ENCODE results near the gene GARIN5A. TPM values are rescaled to one million over a fixed set of nuclear protein-coding genes. Genes with fewer than 3 reads are reported as not detected.

Gene GARIN5A
- total RNA-seq, 2 experiments from 2014 or later: 0.50 to 0.57 TPM

DNA sequence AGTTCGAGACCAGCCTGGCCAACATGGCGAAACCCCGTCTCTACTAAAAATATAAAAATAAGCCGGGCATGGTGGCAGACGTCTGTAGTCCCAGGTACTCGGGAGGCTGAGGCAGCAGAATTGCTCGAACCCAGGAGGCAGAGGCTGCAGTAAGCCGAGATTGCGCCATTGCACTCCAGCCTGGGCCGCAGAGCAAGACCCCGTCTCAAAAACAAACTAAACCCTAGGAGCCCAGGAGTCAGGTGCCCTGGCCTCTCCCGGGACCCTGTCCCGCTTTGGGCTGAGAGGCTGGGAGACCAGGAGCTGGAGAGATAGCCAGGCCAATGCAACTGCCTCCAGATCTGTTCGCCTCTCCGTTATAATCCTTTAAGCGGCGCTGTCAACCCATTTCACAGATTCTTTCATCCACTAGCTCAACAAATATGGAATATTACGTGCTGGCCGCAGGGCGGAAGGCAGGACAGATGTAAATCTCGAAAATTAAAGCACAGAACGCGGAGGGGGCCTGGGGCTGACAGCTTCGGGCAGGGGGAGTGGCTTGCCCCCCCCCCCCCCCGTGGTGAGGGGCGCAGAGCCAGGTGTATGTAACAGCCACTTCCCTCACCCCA lies 49.2 kb downstream of the GARIN5A start:
- ATAC-seq (ENCODE audit: low read depth): no peak
- H3K27me3 Mint-ChIP-seq: peaks cover 22% of the 10 kb centered on the region
- H3K4me1 Mint-ChIP-seq: peaks cover 8% of the 10 kb centered on the region
- H3K4me3 Mint-ChIP-seq: peak overlapping the region; percentile 13
- no peaks in the 10 kb centered on the region for H3K36me3 Mint-ChIP-seq
- no peak overlapping the region for H3K27ac Mint-ChIP-seq
- DNase-seq: no peak
- POLR2A ChIA-PET: interaction anchor here (0.6 to 1.0 kb wide), 3 partner anchors 18 to 38 kb away, joined by 3 to 4 read pairs (median 4); no protein-coding TSS in a partner anchor
- H3K9me3 Mint-ChIP-seq: no peaks in the 10 kb centered on the region

DNA sequence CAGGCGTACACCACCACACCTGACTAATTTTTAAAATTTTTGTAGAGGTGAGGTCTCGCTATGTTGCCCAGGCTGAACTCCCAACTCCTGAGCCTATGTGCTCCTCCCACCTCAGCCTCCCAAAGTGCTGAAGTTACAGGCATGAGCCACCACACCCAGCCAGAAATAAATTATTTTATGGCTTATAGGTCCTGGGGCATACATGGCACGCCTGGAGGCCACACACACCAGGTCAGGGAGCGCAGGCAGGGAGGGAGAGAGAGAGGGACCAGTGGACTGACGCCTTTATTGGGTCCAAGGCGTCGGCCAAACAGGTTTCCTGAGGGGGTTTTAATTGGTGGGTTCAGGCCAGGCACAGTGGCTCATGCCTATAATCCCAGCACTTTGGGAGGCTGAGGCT lies 51.1 kb downstream of the GARIN5A start:
- Mint-ChIP-seq H3K27me3 (peaks cover 17% of the 10 kb centered on the region), H3K4me3 (no peak overlapping the region), H3K36me3 (no peaks in the 10 kb centered on the region), H3K27ac (no peak overlapping the region), H3K9me3 (no peaks in the 10 kb centered on the region), H3K4me1 (peaks cover 2% of the 10 kb centered on the region)
- ATAC-seq (ENCODE audit: low read depth) (no peak), DNase-seq (no peak)
- POLR2A ChIA-PET: no interaction called here

DNA sequence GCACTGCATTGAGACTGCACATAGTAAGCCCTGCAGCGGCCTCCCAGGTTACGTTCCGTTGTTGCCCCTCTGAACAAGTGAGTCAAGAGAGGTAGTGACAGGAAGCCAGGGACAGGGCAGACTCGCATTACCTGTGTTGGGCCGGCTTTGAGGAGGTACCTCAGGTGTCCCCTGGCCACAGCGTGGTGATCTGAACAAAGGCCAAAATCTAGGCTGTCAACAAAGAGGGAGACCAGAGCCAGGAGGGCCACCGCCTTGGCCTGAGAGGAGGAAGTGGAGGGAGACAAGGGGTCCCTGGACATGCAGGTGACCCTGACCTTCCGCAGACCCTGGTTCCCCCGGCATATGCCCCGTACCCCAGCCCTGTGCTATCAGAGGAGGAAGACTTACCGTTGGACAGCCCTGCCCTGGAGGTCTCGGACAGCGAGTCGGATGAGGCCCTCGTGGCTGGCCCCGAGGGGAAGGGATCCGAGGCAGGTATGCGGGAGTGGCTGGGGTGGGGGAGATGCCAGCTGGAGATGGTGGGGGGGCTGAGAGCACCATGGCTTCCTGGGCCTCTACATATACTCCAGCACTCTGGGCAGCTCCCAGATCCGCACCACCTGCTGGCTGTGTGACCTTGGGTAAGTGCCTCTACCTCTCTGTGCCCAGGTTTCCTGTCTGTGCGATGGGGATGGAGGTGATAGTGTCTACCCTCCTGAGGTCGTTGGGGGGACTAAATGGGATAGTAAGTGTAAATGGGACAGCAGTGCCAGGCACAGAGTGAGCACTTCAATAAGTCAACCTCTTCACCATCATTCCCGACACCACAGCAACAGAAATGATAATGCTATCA lies 53.2 kb downstream of the GARIN5A start:
- Mint-ChIP-seq H3K27ac (no peak overlapping the region), H3K9me3 (no peaks in the 10 kb centered on the region), H3K36me3 (peaks cover 7% of the 10 kb centered on the region), H3K4me1 (peaks cover 11% of the 10 kb centered on the region), H3K27me3 (peaks cover 12% of the 10 kb centered on the region), H3K4me3 (no peak overlapping the region)
- no peak for DNase-seq
- ATAC-seq (ENCODE audit: low read depth): no peak
- POLR2A ChIA-PET: no interaction called here

DNA sequence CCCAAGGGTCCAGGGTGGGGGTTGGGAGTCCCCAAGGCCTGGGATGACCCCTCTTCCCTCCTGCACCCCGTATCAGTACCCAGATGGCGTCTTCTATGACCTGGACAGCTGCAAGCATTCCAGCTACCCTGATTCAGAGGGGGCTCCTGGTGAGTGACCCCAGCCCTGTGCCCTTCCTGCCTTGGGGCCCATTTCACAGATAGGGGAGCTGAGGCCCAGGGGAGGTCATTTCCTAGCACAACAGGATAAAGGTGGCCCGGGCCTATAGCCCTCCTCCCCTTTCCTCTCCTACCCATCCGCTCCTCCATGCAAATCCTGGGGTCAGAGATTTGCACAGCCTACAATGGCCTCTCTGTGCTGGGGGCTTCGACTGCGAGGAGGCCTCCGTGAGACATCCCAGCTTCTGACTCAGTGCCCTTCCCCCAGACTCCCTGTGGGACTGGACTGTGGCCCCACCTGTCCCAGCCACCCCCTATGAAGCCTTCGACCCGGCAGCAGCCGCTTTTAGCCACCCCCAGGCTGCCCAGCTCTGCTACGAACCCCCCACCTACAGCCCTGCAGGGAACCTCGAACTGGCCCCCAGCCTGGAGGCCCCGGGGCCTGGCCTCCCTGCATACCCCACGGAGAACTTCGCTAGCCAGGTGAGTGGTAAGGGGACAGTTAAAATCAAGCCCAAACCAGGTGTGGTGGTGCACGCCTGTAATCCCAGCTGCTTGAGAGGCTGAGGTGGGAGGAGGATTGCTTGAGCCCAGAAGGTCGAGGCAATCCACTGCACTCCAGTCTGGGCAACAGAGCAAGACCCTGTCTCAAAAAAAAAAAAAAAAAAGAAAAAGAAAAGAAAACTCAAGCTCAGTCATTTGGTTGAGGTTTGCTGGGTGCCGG lies 54.0 kb downstream of the GARIN5A start:
- no peak for DNase-seq
- H3K4me3 Mint-ChIP-seq: no peak overlapping the region
- POLR2A ChIA-PET: interaction anchor here (0.6 kb wide), 1 partner anchor 7 kb away, joined by 3 read pairs; no protein-coding TSS in a partner anchor

DNA sequence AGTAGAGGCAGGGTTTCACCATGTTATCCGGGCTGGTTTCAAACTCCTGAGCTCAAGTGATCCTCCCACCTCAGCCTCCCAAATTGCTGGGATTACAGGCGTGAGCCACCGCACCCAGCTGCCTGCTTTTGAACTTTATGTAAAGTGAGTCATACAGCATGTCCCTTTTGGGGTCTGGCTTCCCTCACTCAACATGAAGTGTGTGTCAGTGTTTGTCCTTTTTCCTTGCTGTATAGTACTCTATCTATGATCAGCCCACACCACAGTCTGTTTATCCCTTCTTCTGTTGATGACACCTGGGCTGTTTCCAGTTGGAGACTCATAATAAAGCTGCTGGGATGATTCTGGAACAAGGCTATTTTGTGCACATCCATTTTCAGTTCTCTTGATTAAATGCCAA lies 55.8 kb downstream of the GARIN5A start:
- Mint-ChIP-seq H3K9me3 (no peaks in the 10 kb centered on the region), H3K4me3 (no peak overlapping the region), H3K27ac (no peak overlapping the region), H3K36me3 (peaks cover 9% of the 10 kb centered on the region), H3K27me3 (peaks cover 12% of the 10 kb centered on the region), H3K4me1 (peaks cover 11% of the 10 kb centered on the region)
- POLR2A ChIA-PET: no interaction called here
- no peak for ATAC-seq (ENCODE audit: low read depth)
- DNase-seq: no peak

More for the DNA sequence above, 54.0 kb downstream of the GARIN5A start:
- ATAC-seq (ENCODE audit: low read depth): no peak
- Mint-ChIP-seq H3K4me1 (peaks cover 11% of the 10 kb centered on the region), H3K9me3 (no peaks in the 10 kb centered on the region), H3K27me3 (peaks cover 12% of the 10 kb centered on the region), H3K27ac (no peak overlapping the region), H3K36me3 (peaks cover 7% of the 10 kb centered on the region)

DNA sequence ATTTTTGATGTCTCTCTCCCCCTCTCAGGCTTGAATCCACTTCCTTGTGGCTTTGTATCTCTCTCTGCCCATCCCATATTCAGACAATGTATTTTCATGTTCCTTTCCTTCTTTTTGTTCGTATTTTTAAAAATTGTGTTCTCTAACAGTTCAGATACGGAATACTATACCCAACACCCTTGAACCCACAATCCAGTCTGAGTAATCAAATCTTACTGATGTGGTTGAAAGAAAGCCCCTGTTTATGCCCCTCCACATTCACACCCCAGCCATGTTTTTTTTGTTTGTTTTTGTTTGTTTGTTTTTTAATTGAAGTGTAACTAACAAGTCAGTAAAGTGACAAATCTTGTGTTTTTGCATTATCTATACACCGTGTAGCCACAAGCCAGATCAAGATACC lies 56.5 kb downstream of the GARIN5A start:
- Mint-ChIP-seq H3K27me3 (peaks cover 12% of the 10 kb centered on the region), H3K36me3 (peaks cover 9% of the 10 kb centered on the region), H3K4me1 (peaks cover 11% of the 10 kb centered on the region), H3K4me3 (no peak overlapping the region), H3K27ac (no peak overlapping the region), H3K9me3 (no peaks in the 10 kb centered on the region)
- ATAC-seq (ENCODE audit: low read depth) (no peak), DNase-seq (no peak)
- POLR2A ChIA-PET: no interaction called here

DNA sequence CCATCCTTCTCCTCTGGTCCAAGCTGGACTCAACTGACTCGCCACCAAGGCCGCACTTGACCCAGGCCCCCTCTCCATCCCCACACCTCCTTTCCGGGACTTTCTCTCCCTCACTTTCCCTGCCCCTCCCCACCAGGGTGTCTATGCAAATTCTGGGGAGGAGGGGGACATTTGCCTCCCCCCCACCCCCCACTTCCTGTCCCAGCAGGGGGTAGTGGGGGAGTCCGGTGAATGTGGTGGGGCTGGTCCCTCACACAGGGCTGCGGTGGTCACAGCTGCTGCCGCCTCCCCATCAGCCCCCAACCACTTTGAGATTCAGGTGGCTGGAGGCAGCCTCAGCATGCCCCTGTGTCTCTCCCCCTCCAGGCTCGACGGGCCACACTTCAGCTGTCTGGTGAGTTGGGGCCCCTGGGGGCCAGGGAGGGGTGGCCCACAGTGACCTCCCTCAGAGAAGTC lies 57.0 kb downstream of the GARIN5A start:
- peaks cover 11% of the 10 kb centered on the region for H3K4me1 Mint-ChIP-seq
- no peak overlapping the region for H3K4me3 Mint-ChIP-seq
- no peaks in the 10 kb centered on the region for H3K9me3 Mint-ChIP-seq
- H3K27ac Mint-ChIP-seq: peak overlapping the region; percentile 22
- H3K36me3 Mint-ChIP-seq: peaks cover 9% of the 10 kb centered on the region
- DNase-seq: no peak
- no peak for ATAC-seq (ENCODE audit: low read depth)
- H3K27me3 Mint-ChIP-seq: peaks cover 12% of the 10 kb centered on the region
- POLR2A ChIA-PET: no interaction called here

DNA sequence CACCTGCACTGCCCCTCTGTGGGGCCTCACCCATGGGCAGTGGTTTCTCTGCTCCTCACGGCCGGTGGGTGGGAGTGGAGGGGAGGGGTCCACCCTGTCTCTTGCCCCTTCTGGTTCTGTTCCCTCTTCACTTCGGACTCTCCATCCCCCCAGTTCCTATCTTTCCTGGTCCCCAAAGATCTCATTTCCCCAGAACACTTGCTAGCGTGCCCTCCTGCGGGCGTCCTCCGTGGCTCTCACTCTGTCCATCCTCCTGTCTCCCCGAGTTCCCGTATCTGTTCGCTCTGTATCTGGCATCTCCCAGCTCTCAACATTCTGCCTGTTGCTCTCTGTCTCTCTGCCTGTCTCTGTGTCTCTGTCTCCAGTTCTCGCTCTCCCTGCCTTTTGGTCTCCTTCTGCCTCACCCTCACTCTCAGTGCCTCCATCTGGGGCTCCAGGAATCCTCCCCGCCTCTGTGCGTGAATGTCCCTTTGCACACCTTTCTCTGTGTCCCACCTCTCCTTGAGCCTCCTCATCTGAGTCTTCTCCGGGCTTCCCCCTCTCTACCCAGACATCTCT lies 57.5 kb downstream of the GARIN5A start:
- H3K4me1 Mint-ChIP-seq: peaks cover 11% of the 10 kb centered on the region
- peaks cover 12% of the 10 kb centered on the region for H3K27me3 Mint-ChIP-seq
- POLR2A ChIA-PET: no interaction called here
- peaks cover 9% of the 10 kb centered on the region for H3K36me3 Mint-ChIP-seq
- DNase-seq: no peak
- ATAC-seq (ENCODE audit: low read depth): no peak
- H3K27ac Mint-ChIP-seq: peak overlapping the region; percentile 22
- no peak overlapping the region for H3K4me3 Mint-ChIP-seq
- no peaks in the 10 kb centered on the region for H3K9me3 Mint-ChIP-seq

DNA sequence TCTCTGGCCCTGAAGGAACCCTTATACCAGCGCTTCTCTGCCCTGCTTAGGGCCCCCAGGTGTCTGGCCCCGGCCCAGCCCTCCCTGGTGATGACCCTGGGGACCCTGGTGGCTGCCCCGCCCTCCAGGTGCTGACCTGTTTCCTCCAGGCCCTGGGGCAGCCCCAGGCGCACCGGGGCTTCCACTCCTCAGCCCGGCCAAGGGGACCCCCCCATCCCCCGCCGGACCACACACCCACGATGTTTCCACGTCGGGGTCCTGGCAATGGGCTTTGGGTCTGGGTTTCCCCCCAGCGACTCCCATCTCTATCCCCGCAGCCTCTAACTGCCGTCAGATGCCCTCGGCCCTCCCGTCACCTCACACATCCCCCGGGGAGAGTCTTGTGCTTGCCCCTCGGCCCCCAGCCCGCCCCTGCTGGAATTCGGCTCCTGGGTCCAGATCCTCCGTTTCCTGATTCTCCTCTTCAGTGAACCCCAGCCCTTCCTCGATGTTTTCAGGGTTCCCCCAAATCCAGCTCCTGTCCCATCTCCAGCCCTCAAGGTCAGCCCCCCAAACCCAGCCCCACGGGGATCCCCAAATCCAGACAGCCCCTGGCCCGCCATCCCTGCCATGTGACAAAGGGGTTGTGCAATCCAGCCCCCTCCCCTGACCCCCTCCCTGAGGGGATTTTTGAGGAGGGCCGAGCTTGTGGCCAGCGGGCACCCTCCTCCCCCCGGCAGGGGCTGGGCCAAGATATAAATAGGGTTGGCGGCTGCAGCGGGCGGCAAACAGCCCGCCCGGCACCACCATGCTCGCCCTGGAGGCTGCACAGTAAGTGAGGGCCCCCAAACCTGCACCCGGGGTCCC lies 58.2 kb downstream of the GARIN5A start, which contains the start of gene SPIB:
SPIB (plus strand) TSS at position 763 of the 846 bp plus-strand sequence; CDS start at position 788, 25 bp downstream.
- peaks cover 11% of the 10 kb centered on the region for H3K4me1 Mint-ChIP-seq
- ATAC-seq (ENCODE audit: low read depth): no peak
- H3K27me3 Mint-ChIP-seq: peaks cover 12% of the 10 kb centered on the region
- H3K9me3 Mint-ChIP-seq: no peaks in the 10 kb centered on the region
- DNase-seq: no peak
- no peak within 1 kb of the TSS for H3K4me3 Mint-ChIP-seq
- peak within 1 kb of the TSS; percentile 22 for H3K27ac Mint-ChIP-seq
- POLR2A ChIA-PET: no interaction called here
- peaks cover 9% of the 10 kb centered on the region for H3K36me3 Mint-ChIP-seq

DNA sequence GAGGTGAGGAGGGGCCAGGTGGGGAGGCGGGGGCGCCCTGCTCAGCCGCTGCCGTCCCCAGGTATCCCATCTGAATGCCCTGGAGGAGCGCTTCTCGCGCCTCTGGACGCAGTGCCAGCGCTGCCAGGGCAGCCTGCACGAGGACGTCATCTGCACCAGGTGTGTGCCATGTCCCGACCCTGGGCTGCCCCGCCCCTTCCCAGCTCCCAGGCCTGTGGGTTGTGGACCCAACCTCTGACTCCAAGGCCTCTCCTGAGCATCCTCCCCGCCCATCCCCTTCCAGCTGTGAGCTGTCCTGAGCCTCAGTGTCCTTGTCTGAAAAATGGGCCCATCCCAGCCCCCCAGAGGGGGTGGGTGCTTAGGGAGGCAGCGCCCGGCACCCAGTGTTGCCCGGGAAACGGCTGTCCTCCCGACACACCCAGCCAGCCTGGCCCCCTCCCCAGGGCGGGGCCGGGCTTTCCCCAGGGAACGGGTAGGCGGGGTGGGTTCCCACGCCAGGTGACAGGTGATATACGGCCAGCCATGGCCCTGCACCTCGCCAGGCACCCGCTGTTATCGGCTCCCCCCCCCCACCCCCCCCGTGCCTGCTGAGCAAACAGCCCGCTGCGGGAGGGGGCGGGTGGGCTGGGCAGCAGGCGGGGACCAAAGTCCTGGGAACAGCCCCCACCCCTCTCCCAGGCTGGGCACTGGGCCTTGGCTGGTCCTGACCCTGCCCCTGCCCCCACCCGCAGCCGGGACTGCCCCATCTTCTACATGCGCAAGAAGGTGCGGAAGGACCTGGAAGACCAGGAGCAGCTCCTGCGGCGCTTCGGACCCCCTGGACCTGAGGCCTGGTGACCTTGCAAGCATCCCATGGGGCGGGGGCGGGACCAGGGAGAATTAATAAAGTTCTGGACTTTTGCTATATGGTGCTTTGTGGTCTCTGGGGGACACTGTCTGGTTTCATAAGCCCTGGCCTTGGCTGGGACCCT lies 59.3 kb downstream of the GARIN5A start:
- DNase-seq (no peak), ATAC-seq (ENCODE audit: low read depth) (no peak)
- H3K9me3 Mint-ChIP-seq: no peaks in the 10 kb centered on the region
- H3K36me3 Mint-ChIP-seq: peaks cover 9% of the 10 kb centered on the region
- POLR2A ChIA-PET: no interaction called here
- peaks cover 11% of the 10 kb centered on the region for H3K4me1 Mint-ChIP-seq
- H3K27me3 Mint-ChIP-seq: peaks cover 12% of the 10 kb centered on the region
- no peak overlapping the region for H3K27ac Mint-ChIP-seq
- no peak overlapping the region for H3K4me3 Mint-ChIP-seq
